ENCODE measurements around the gene SLC22A23.

SLC22A23 gene

GRCh38 chr6:3326981-3327380, 129.9 kb downstream of the SLC22A23 start:
- no peak overlapping the region for H3K4me2 ChIP-seq (ENCODE audit: low read length, poor library complexity, severe bottlenecking)
- H3K79me1 ChIP-seq (replicated peaks; ENCODE audit: low read length, poor library complexity, severe bottlenecking): no peaks in the 10 kb centered on the region
- H2AFZ ChIP-seq (ENCODE audit: low read depth, low read length): no peak overlapping the region
- no peak overlapping the region for H3K27ac ChIP-seq (ENCODE audit: low read length, poor library complexity, severe bottlenecking)
- H2AK5ac ChIP-seq (ENCODE audit: low read length, severe bottlenecking): no peak overlapping the region
- H3K9ac ChIP-seq (ENCODE audit: low read length): no peak overlapping the region
- no peaks in the 10 kb centered on the region for H3K27me3 ChIP-seq (ENCODE audit: control insufficient read depth in 1 of 2, insufficient read depth in 1 of 2, low read length in 2 of 2)
- H4K8ac ChIP-seq (ENCODE audit: low read length): no peak overlapping the region
- H3K4me1 ChIP-seq (ENCODE audit: control insufficient read depth, insufficient read depth, low read depth, low read length): peaks cover 12% of the 10 kb centered on the region
- H2BK120ac ChIP-seq (ENCODE audit: low read depth, low read length): no peak overlapping the region
- H2BK5ac ChIP-seq (ENCODE audit: low read depth, low read length, poor library complexity, severe bottlenecking): no peak overlapping the region
- H3K9me3 ChIP-seq (ENCODE audit: control insufficient read depth, low read length): no peaks in the 10 kb centered on the region
- H3K4ac ChIP-seq (ENCODE audit: low read depth in 1 of 2, low read length in 2 of 2): no peak overlapping the region
- H3K23ac ChIP-seq (ENCODE audit: low read length in 2 of 2): no peak overlapping the region
- DNase-seq: no peak
- no peak overlapping the region for H2BK15ac ChIP-seq (ENCODE audit: low read depth, poor library complexity, severe bottlenecking)
- no peak overlapping the region for H4K91ac ChIP-seq (ENCODE audit: low read length)
- H3K14ac ChIP-seq (ENCODE audit: low read length in 2 of 2): no peak overlapping the region
- peaks cover 0 to 14% of the 10 kb centered on the region in 2 experiments for H3K36me3 ChIP-seq (ENCODE audit: control insufficient read depth in 1 of 2, insufficient read depth in 2 of 2, low read depth in 1 of 2, low read length in 2 of 2)
- no peak overlapping the region for H3K18ac ChIP-seq (ENCODE audit: low read depth in 1 of 2, low read length in 2 of 2)
- H2BK12ac ChIP-seq (ENCODE audit: low read length in 2 of 2): no peak overlapping the region
- 91% methylated on average over 7 of the region's 9 CpGs for WGBS
- no peak overlapping the region for H3K4me3 ChIP-seq (ENCODE audit: insufficient read depth in 1 of 2, low read depth in 1 of 2, low read length in 2 of 2)

DNA sequence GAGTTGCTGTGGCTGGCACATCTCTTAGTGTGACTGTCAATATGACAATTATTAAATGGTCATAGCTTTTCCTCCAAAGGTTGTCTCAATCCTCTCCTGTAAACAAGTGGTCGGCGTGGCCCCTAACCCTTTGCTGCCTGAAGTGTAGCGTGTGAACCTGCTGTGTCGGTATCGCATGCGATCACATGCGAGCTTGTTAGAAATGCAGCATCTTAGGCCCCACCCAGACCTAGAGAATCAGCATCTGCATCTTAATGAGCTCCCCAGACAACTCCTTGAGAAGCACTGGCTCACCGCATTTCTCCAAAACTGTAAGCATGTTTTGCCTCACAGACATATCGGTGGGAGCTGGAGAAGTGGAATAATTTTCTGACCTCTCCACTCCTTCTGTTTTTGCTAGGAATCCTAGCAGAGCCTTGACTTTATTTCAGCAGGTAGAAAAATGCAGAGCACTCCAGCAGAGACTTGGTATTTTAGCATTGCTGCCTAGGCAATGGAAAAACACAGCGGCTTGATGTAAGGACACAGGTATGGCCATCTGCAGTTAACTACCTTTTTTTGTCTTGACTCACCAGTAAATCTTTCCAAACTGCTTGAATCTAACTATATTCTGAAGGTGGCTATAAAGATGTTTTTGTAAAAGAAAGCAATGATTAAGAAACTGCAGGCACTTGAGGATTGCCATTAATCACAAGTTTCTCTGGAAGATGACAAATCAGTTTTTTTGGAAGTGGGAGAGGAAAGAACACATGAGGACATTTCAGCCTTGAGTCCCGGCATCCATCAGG, 130.5 kb downstream of the SLC22A23 start:
- no peak overlapping the region for H3K18ac ChIP-seq (ENCODE audit: low read depth in 1 of 2, low read length in 2 of 2)
- H3K4me1 ChIP-seq (ENCODE audit: control insufficient read depth, insufficient read depth, low read depth, low read length): peaks cover 12% of the 10 kb centered on the region
- no peak overlapping the region for H3K4ac ChIP-seq (ENCODE audit: low read depth in 1 of 2, low read length in 2 of 2)
- H3K4me2 ChIP-seq (ENCODE audit: low read length, poor library complexity, severe bottlenecking): no peak overlapping the region
- H2AK5ac ChIP-seq (ENCODE audit: low read length, severe bottlenecking): no peak overlapping the region
- H3K9ac ChIP-seq (ENCODE audit: low read length): no peak overlapping the region
- no peaks in the 10 kb centered on the region for H3K79me1 ChIP-seq (replicated peaks; ENCODE audit: low read length, poor library complexity, severe bottlenecking)
- H3K23ac ChIP-seq (ENCODE audit: low read length in 2 of 2): no peak overlapping the region
- H2BK120ac ChIP-seq (ENCODE audit: low read depth, low read length): no peak overlapping the region
- no peak overlapping the region for H2AFZ ChIP-seq (ENCODE audit: low read depth, low read length)
- no peaks in the 10 kb centered on the region for H3K9me3 ChIP-seq (ENCODE audit: control insufficient read depth, low read length)
- DNase-seq: no peak
- H4K91ac ChIP-seq (ENCODE audit: low read length): no peak overlapping the region
- WGBS: 88% methylated on average over 11 of the region's 11 CpGs
- peak overlapping the region; percentile 20 for H4K8ac ChIP-seq (ENCODE audit: low read length)
- no peaks in the 10 kb centered on the region for H3K27me3 ChIP-seq (ENCODE audit: control insufficient read depth in 1 of 2, insufficient read depth in 1 of 2, low read length in 2 of 2)
- no peak overlapping the region for H3K27ac ChIP-seq (ENCODE audit: low read length, poor library complexity, severe bottlenecking)
- no peak overlapping the region for H2BK5ac ChIP-seq (ENCODE audit: low read depth, low read length, poor library complexity, severe bottlenecking)
- H3K36me3 ChIP-seq (ENCODE audit: control insufficient read depth in 1 of 2, insufficient read depth in 2 of 2, low read depth in 1 of 2, low read length in 2 of 2): peaks cover 0 to 18% of the 10 kb centered on the region in 2 experiments
- no peak overlapping the region for H2BK15ac ChIP-seq (ENCODE audit: low read depth, poor library complexity, severe bottlenecking)
- no peak overlapping the region for H2BK12ac ChIP-seq (ENCODE audit: low read length in 2 of 2)
- no peak overlapping the region for H3K4me3 ChIP-seq (ENCODE audit: insufficient read depth in 1 of 2, low read depth in 1 of 2, low read length in 2 of 2)
- H3K14ac ChIP-seq (ENCODE audit: low read length in 2 of 2): no peak overlapping the region

- no peak overlapping the region for H3K23ac ChIP-seq (ENCODE audit: low read length in 2 of 2)
- H3K9ac ChIP-seq (ENCODE audit: low read length): peak overlapping the region; percentile 63
- H3K79me1 ChIP-seq (replicated peaks; ENCODE audit: low read length, poor library complexity, severe bottlenecking): no peaks in the 10 kb centered on the region
- H3K9me3 ChIP-seq (ENCODE audit: control insufficient read depth, low read length): no peaks in the 10 kb centered on the region
- H3K14ac ChIP-seq (ENCODE audit: low read length in 2 of 2): no peak overlapping the region
- H2BK15ac ChIP-seq (ENCODE audit: low read depth, poor library complexity, severe bottlenecking): no peak overlapping the region
- no peak overlapping the region for H4K8ac ChIP-seq (ENCODE audit: low read length)
- peak overlapping the region in 1 of 2 experiments; percentile 32 for H3K4me3 ChIP-seq (ENCODE audit: insufficient read depth in 1 of 2, low read depth in 1 of 2, low read length in 2 of 2)
- no peaks in the 10 kb centered on the region for H3K27me3 ChIP-seq (ENCODE audit: control insufficient read depth in 1 of 2, insufficient read depth in 1 of 2, low read length in 2 of 2)
- no peak overlapping the region for H4K91ac ChIP-seq (ENCODE audit: low read length)
- no peak overlapping the region for H3K18ac ChIP-seq (ENCODE audit: low read depth in 1 of 2, low read length in 2 of 2)
- H2BK12ac ChIP-seq (ENCODE audit: low read length in 2 of 2): no peak overlapping the region
- DNase-seq: peak; percentile 22
- H3K27ac ChIP-seq (ENCODE audit: low read length, poor library complexity, severe bottlenecking): no peak overlapping the region
- H2BK120ac ChIP-seq (ENCODE audit: low read depth, low read length): no peak overlapping the region
- H3K4ac ChIP-seq (ENCODE audit: low read depth in 1 of 2, low read length in 2 of 2): no peak overlapping the region
- H2AK5ac ChIP-seq (ENCODE audit: low read length, severe bottlenecking): no peak overlapping the region
- H2AFZ ChIP-seq (ENCODE audit: low read depth, low read length): no peak overlapping the region
- H3K4me2 ChIP-seq (ENCODE audit: low read length, poor library complexity, severe bottlenecking): no peak overlapping the region
- peaks cover 0 to 29% of the 10 kb centered on the region in 2 experiments for H3K36me3 ChIP-seq (ENCODE audit: control insufficient read depth in 1 of 2, insufficient read depth in 2 of 2, low read depth in 1 of 2, low read length in 2 of 2)
- H2BK5ac ChIP-seq (ENCODE audit: low read depth, low read length, poor library complexity, severe bottlenecking): no peak overlapping the region
- H3K4me1 ChIP-seq (ENCODE audit: control insufficient read depth, insufficient read depth, low read depth, low read length): peaks cover 12% of the 10 kb centered on the region
Observed at GRCh38 chr6:3325210-3325609, 131.6 kb downstream of the SLC22A23 start.

GRCh38 chr6:3324262-3324942, 132.4 kb downstream of the SLC22A23 start:
- H3K9me3 ChIP-seq (ENCODE audit: control insufficient read depth, low read length): no peaks in the 10 kb centered on the region
- H3K27me3 ChIP-seq (ENCODE audit: control insufficient read depth in 1 of 2, insufficient read depth in 1 of 2, low read length in 2 of 2): no peaks in the 10 kb centered on the region
- peak overlapping the region; percentile 63 for H3K9ac ChIP-seq (ENCODE audit: low read length)
- H3K4me1 ChIP-seq (ENCODE audit: control insufficient read depth, insufficient read depth, low read depth, low read length): peaks cover 12% of the 10 kb centered on the region
- no peak overlapping the region for H3K4ac ChIP-seq (ENCODE audit: low read depth in 1 of 2, low read length in 2 of 2)
- H3K36me3 ChIP-seq (ENCODE audit: control insufficient read depth in 1 of 2, insufficient read depth in 2 of 2, low read depth in 1 of 2, low read length in 2 of 2): peaks cover 0 to 37% of the 10 kb centered on the region in 2 experiments
- H2BK120ac ChIP-seq (ENCODE audit: low read depth, low read length): no peak overlapping the region
- H3K27ac ChIP-seq (ENCODE audit: low read length, poor library complexity, severe bottlenecking): peak overlapping the region; percentile 2
- H2BK5ac ChIP-seq (ENCODE audit: low read depth, low read length, poor library complexity, severe bottlenecking): no peak overlapping the region
- H2AK5ac ChIP-seq (ENCODE audit: low read length, severe bottlenecking): no peak overlapping the region
- no peak overlapping the region for H2BK12ac ChIP-seq (ENCODE audit: low read length in 2 of 2)
- peak; percentile 75 for DNase-seq
- no peak overlapping the region for H3K14ac ChIP-seq (ENCODE audit: low read length in 2 of 2)
- 60% methylated on average over 11 of the region's 12 CpGs for WGBS
- H4K8ac ChIP-seq (ENCODE audit: low read length): no peak overlapping the region
- no peak overlapping the region for H3K18ac ChIP-seq (ENCODE audit: low read depth in 1 of 2, low read length in 2 of 2)
- no peaks in the 10 kb centered on the region for H3K79me1 ChIP-seq (replicated peaks; ENCODE audit: low read length, poor library complexity, severe bottlenecking)
- no peak overlapping the region for H4K91ac ChIP-seq (ENCODE audit: low read length)
- H3K4me3 ChIP-seq (ENCODE audit: insufficient read depth in 1 of 2, low read depth in 1 of 2, low read length in 2 of 2): no peak overlapping the region
- no peak overlapping the region for H3K4me2 ChIP-seq (ENCODE audit: low read length, poor library complexity, severe bottlenecking)
- no peak overlapping the region for H2BK15ac ChIP-seq (ENCODE audit: low read depth, poor library complexity, severe bottlenecking)
- H3K23ac ChIP-seq (ENCODE audit: low read length in 2 of 2): no peak overlapping the region
- H2AFZ ChIP-seq (ENCODE audit: low read depth, low read length): no peak overlapping the region

Data from mesenchymal stem cell (in vitro differentiated cells and primary cell).